Breast epithelium (tissue), 3 donors: ENCODE data around the gene CABP5.

Experiments
- CTCF ChIP-seq, 3 donors: fragments of 450-650 bp; IDR thresholded peaks; one replicate each; pipeline ENCODE4 v1.5.1; 2016 to 2017; ENCODE audit warnings: antibody characterized with exemption in 3 of 3, mild to moderate bottlenecking in 3 of 3, moderate library complexity in 3 of 3
- POLR2A ChIP-seq: fragments of 450-650 bp; IDR thresholded peaks from one replicate; pipeline ENCODE4 v1.6.1; 2016; ENCODE audit warnings: antibody characterized with exemption, mild to moderate bottlenecking, moderate library complexity
- POLR2AphosphoS5 ChIP-seq, 3 donors: sonication (generic); formaldehyde crosslinking; IDR thresholded peaks; one replicate each; pipeline ENCODE4 v1.6.1; 2017; ENCODE audit warnings: antibody characterized with exemption in 3 of 3

GRCh38 chr19:48025480-48025879, 18.4 kb downstream of the CABP5 start:
- TF ChIP-seq CTCF (IDR thresholded peaks at IDR 0.05), result no peak
- no peak for TF ChIP-seq POLR2A
- no peak for TF ChIP-seq POLR2AphosphoS5 (IDR thresholded peaks at IDR 0.05)
